Activated naive CD8-positive, alpha-beta T cell treated with anti-CD3 and anti-CD28 coated beads, Interleukin-2, amount 50 U/mL, for 16 hours (primary cell): ENCODE results near the gene GAREM2.
A peak's percentile ranks its signal among the peaks of the same experiment; 100 is the strongest.

Experiments
- DNase-seq: peaks from one replicate; pipeline ENCODE4 v3.0.0-alpha.2; 2020; ENCODE audit warnings: low read depth, low spot score

The GAREM2 gene

DNA sequence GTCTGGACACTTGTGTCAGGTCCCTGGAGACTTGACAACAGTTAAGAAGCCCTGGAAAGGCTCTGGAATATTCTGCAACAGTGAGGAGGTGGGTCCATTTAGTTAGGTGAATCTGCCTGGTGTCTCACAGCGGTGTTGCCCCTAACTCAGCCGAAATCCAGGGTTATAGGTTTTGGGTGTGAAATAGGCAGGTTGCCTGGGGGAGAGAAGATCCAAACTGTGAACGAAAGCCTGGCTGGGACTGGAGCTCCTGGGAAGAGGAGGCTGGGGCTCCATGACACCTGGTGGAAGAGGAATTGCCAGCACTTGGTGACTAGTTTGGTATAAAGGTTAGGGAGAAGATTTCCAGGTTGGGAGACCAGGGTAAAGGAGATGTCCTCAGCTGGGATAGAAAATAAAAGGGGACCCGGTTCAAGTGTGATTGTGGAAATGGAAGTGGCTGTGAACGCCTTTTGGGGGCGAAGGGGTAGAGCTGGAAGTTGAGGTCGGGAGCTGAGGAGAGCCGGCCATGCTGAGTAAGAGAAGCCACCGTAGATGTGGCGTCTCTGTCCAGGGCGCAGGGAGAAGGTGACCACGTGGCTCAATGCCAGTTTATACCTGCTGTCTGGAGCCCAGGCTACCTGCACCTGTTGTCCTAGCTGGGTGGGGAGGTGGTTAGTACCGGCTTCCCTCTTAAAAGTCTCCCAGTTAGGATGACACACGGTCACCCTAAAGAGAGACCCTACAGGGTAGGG, 3.0 kb upstream of the GAREM2 start:
- DNase-seq: no peak

DNA sequence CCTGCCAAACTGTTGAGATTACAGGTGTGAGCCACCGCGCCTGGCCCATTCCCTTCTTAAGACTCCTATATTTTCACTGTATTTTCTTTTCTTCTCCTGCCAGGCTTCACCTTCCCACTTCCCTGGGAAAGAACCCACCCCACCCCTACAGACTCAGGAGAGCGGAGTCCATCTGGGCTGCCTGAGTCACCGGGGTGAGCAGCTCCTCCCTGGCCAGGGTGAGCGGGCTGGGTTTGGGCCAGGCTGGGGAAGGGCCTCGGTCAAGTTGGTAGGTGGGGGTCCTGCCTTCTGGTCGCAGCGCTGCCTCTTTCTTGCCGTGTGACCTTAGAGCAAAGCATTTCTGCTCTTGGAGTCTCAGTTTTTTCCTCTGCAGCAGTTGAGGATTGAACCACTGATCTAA, 2.1 kb upstream of the GAREM2 start:
- DNase-seq: no peak

DNA sequence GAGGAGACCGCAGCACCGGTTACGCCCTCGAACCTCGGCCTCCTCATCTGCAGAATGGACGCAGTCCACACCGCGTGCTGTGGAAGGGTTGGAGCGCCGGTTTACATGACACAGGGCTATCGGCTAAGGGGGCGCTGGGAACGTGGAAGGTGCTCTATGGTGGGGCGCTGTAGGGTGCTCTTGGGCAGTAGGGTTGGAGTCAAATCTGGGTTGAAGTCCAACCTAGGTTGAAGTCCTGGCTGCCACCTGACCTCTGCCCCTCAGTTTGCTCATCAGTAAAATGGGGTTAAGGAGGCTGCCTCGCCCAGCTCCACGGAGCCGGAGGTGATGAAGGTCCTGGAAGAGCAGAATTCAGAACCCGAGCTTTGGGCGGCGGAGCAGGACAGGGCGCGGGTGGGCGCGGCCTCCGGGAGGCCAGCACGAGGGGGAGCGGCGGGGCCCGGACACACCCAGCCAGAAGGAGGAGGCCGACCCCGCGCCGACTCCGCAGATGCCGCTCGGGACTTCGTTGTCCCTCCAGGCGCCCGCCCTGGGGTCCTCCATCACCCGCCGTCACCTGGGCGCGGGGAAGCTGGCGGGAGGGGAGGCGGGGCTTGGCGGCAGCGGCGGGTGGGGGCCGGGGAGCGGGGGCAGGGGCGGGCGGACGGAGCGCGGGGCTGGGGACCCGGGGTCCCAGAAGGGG, 558 bp upstream of the GAREM2 start:
- no peak for DNase-seq

DNA sequence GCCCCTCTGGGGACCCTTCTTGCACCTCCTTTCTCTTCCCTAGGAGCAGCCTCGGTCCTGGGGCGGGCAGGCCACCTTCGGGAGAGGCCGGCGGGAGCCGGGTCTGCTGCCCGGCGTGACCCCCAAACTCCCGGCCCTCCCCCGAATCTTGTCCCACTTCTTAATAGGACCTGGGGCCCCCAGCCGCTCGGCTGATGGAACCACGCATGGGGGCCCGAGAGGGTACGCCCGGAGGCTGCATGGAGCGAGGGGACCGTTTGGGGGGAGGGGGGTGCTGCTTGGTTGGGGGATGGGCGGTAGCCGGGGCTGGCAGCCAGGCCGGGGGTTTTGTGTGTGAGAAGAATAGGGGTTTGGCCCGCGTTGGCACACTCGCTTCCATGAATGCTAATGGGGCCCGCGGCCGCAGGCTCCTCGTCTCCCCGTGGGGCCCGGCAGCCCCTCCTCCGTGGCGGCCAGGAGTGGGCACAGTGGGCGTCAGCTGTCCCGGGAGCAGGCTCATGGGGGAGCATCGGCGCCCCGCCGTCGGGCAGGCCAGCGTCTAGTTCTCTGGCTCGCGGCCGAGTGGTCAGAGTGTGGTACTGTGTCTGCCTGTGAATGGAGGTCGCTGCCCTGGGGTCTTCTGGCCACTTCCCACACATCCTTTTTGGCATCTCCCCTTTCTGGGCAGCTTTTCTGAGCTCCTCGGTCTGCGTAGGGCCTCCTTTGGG, 1.0 kb downstream of the GAREM2 start:
- no peak for DNase-seq

DNA sequence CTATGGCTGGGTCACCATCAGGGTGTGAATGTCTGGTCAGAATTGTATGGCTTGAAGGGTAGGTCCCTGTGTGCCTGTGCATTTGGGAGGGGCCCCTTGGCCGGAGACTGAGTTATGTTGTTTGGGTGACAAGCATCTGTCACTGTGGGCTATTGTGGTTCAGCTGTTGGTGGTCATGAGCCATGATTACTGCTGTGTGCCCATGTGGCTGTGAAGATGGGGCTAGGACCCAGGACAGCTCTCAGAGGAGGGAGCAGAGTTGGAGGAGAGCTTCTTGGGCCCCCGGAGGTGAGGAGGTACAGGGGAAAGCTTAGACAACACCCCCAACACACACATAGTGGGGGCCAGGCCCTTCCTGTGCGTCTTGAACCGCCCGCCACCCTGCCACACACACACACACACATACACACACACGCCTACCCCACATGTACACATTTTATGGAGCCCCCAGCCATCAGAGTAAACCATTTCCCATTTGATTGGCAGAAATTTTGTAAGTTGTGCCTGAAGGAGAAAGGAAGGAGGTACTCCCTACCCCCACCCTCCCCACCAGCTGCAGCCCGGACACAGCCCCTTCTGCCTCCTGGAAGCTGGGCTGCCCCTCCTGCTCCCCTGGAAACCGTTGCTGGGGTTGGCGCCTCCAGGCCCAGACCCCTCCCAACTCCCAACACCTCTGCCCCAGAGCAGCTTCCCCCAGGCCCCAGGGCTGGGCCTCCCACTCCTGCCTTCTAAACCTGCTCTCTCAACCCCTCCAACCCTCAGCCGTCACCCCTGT, 2.0 kb downstream of the GAREM2 start:
- DNase-seq: no peak

DNA sequence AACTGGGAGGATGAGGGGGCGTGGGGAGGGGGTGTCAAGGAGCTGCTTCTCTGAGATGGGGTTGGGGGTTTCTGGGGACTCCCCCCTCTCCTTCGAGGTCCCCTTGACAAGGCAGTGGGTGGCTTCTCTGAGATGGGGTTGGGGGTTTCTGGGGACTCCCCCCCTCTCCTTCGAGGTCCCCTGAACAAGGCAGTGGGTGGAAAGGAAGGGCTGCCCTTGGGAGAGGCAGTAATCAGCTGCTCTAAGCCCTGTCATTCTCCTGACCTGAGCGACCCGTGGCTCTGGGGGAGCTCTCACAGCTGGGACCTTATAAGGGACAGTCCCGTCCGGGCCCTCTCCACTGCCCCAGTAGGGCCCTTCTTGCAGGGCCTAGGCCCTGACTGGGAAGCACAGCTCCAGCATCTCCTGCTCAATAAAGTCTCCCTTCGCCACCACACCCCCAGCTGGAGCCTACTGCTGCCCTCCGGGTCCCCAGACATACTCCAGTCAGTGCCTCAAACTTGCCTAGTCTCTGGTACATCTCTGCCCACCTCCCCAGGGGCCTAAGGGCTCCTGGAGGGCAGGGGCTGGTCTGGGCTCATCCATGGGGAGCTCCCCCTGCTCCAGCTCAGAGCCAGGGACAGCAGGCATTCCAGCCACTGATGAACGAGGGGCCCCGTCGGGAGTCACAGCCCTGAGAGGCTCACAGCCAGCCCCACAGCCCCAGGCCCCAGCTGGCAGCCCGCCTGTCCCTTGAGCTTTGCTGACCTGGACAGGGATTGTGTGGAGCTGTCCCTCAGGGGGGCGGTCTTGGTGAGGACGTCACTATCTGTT, 2.8 kb downstream of the GAREM2 start:
- DNase-seq: no peak

DNA sequence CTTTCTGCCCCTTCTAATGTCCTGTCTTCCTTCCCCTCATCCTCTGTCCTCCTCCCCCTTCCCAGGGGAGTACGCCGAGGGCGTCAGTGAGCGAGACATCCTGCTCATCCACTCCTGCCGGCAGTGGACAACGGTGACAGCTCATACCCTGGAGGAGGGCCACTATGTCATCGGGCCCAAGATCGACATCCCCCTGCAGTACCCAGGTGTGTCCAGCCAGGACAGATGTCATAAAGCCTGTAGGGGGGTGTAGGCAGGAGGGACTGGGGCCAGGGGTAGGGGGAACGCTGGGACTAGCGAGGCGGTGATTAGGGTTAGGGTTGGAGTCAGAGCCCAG, 3.4 kb downstream of the GAREM2 start:
- no peak for DNase-seq

DNA sequence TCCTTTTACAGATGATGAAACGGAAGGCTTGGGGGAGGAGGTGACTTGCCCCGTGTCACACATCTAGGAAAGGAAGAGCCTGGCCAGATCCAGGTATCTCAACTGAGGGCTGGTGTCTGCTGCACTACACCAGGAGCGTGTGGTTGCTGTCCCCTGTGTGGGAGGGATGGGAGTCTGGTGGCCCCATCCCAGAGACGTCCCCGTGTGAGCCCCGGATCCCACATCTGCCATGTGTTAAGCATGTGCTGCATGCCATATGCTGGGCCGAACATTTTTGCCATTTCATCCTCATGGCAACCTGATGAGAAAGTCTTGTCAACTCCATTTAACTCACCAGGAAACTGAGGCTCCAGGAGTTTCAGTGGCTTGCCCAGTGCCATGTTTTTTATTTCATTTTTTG, 4.2 kb downstream of the GAREM2 start:
- DNase-seq: no peak

DNA sequence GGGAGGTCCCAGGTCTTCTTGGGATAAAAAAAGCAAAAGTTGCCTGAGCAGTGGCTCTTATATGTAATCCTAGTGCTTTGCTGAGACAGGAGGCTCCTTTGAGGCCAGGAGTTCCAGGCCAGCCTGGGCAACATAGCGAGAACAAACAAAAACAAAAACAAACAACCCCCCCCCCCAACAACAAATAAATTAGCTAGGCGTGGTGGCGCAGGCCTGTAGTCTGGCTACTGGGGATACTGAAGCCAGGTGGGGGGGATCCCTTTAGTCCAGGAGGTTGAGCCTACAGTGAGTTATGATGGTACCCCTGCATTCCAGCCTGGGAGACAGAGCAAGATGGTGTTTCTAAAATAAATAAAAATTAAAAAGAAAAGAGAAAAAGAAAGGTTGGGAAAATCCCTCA, 5.4 kb downstream of the GAREM2 start:
- no peak for DNase-seq

DNA sequence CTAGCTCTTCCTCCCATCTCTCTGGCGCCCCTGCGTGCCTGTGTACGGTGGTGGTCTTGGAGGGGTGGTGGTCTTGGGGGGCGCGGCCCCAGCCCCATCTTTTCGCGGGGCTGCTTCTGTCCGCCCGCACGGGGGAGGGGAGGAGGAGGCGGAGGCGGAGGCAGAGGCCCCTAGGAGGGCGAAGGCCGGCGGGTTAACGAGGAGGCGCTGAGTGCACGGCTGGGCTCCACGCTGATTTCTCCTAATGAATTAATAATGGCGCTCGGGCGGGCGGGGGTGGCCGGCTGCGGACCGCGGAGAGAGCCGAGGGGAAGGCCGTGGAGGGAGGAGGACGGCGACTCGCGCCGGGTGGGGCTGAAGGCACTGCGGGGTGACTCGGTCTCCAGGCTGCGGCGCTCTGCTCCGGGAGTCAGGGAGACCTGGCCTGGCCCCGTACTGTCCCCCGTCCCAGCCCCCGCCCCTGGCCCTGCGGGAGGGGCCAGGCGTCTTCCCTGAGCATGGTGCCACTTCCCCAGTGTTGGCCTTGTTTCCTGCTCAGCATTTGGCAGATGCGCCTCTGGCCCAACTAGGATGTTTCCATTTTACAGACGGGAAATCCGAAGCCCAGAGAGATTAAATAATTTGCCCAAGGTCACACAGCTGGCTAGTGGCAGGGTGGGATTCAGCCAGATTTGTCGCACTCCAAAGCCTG, 6.0 kb downstream of the GAREM2 start:
- DNase-seq: no peak

DNA sequence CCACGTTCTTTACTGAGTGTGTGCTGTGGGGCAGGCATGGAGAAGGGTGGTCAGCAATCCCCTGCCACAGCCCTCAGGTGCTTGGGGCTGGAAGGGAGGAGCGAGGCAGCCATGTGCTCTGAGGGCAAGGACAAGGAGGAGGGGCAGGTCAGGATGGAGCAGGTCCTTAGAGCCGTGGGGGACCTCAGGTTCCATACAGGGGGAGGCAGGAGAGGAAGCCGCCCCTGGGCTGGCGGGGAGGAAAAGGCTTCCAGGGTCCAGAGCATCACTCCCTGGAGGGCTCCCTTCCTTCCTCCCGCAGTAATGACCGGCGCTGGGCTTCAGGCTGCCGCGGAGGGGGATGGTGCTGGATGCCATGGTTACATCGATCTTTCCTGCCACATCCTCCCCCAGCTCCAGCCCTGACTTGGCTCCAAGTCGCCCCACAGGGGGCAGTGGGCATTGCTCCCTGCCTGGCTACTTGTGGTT, 6.6 kb downstream of the GAREM2 start:
- DNase-seq: no peak

DNA sequence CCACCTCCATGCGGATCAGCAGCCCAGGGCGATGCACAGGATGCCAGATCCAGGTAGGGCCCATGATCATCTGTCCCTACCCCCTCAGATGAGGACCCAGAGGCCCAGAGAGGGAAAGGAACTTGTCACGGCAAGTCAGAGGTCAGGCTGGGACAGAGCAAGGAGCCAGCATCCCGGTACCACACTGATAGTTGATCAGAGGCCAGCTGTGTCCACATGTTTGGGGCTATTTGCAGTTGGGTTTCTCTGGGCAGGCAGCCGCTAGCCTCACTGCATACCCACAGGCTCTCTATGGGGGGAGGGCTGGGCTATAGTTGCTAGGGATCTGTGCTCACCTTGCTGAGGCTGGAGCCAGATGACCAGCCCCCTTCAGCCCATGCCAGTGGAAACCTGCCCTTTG, 9.6 kb downstream of the GAREM2 start:
- DNase-seq: no peak

DNA sequence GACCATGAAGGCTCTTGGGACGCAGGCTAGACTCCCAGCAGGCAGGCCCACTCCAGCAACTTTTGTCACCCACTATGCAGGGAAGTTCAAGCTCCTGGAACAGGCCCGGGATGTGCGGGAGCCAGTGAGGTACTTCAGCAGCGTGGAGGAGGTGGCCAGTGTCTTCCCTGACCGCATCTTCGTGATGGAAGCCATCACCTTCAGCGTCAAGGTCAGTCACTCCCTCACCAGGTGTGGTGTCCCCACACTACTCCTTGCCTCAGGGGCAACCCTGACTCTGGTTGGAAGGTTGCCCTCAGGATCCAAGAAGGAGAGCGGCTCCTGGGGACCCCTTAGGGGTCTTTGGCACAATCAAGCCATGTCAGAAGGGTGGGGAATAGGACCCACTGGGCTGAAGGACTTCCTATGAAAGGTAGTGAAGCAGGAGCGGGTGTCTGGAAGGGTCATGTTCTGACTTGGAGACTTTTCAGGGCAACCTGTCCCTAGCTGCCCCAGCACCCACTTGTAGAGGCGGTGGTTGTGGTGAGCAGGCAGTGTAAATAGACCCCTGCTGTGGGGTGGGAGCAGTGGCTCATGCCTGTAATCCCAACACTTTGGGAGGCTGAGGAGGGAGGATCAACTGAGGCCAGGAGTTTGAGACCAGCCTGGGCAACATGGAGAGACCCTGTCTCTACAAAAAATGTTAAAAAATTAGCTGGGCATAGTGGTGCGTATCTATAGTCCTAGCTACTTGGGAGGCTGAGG, 10.2 kb downstream of the GAREM2 start:
- no peak for DNase-seq

DNA sequence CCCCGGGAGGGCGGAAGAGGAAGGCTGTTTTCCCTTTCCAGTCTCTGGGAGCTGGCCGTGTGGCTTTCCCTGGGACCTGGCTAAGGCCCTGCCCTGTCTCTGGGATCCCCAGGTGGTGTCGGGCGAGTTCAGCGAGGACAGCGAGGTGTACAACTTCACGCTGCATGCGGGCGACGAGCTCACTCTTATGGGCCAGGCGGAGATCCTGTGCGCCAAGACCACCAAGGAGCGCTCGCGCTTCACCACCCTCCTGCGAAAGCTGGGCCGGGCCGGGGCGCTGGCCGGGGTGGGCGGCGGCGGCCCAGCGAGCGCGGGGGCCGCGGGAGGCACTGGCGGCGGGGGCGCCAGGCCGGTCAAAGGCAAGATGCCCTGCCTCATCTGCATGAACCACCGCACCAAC, 11.2 kb downstream of the GAREM2 start:
- DNase-seq: no peak

DNA sequence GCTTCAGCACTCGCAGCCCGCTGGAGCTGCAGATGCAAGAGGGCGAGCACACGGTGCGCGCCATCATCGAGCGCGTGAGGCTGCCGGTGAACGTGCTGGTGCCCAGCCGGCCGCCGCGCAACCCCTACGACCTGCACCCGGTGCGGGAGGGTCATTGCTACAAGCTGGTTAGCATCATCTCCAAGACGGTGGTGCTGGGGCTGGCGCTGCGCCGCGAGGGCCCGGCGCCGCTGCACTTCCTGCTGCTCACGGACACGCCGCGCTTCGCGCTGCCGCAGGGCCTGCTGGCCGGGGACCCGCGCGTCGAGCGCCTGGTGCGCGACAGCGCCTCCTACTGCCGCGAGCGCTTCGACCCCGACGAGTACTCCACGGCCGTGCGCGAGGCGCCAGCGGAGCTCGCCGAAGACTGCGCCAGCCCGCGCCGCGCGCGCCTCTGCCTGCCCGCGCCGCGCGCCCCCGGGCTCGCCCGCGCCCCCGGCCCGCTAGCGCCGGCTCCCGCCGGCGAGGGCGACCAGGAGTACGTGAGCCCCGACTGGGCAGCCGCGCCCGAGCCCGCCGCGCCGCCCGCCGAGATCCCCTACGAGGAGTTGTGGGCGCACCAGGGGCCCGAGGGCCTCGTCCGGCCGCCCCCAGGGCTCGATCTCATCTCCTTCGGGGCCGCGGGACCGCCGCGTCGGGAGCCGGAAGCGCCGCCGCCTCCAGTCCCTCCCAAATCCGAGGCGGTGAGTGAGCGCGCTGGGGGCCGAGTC, 11.8 kb downstream of the GAREM2 start:
- peak; percentile 61 for DNase-seq

DNA sequence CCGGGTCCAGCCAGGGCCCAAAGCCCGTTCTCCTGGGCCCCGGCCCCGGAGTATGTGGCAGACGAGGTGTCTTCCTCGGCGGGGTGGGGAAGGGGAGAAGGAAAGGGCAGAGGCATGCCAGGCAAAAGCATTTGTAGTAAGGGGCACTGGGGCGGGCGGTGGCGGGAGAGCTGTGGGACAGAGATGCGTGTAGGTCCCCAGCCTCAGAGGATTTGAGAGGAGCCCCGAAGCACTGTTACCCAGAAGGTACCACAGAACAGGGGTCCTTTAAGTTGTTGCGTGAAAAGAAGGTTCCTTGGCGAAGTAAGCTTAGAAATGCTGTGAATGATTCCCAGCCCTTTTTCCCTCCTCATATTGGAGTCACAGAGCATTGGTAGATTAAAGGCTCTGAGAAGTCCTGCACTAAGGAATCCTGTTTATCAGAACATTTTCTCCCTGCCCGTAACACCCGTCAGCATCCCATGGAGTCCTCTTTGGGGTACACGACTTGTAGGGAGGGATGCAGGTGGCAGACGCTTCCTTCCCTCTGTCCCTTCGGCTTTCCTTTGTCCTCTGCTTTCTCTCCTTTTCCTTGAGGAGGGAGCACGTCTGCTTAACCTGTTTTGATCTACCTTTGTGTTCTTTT, 12.5 kb downstream of the GAREM2 start:
- DNase-seq: no peak

DNA sequence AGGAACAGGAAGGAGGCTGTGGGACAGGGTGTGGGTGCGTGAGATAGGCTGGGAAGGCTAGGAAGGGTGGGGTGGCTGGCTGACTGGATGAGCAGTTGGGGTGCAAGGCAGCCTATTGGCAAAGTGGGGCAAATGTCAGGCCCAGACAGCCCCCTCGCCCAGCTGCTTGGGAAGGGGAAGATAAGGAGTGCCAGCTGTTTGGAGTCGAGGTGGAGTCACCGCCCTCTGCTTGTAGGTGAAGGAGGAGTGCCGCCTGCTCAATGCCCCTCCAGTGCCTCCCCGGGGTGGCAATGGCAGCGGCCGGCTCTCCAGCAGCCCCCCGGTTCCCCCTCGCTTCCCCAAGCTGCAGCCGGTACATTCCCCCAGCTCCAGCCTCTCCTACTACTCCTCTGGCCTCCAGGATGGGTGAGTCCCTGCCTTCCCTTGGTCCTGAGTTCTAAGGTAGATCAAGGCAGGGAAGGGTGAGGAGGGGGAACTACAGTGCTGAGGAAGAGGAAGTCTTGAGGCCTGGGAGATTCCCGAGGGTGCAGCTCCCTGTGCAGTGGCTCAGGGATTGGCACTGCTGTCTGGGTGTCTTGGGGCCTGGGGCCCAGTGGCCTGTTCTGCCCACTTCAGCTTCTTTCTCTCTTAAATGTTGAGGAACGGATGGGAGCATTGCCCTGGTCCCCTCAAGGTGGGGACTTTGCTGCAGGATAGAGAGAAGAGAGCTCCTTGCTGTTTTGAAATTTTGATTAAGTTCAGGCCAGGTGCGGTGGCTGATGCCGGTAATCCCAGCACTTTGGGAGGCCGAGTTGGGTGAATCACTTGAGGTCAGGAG, 13.3 kb downstream of the GAREM2 start:
- DNase-seq: no peak

DNA sequence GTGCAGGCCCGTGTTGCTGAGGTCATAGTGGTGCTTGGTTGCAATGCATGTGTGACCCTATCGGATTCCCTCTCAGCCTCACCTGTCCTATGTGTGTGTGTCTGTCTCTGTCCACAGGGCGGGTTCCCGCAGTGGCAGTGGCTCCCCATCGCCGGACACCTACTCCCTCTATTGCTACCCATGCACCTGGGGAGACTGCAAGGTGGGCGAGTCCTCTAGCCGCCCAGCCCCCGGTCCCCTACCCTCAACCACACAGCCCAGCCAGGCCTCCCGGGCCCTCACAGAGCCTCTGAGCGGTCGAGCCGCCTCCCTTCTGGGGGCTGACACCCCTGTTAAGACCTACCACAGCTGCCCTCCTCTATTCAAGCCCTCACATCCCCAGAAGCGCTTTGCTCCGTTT, 14.2 kb downstream of the GAREM2 start:
- DNase-seq: no peak
